HepG2 (cell line): Measurements from ENCODE around the gene FGF19. TPM values are rescaled to one million over a fixed set of nuclear protein-coding genes. Genes with fewer than 3 reads are reported as not detected.

Experiments
- GLI4 ChIP-seq: sonication (generic); formaldehyde crosslinking; IDR thresholded peaks from 2 replicates; pipeline ENCODE4 v1.5.1; 2020; ENCODE audit warnings: missing genetic modification reagents, mild to moderate bottlenecking, moderate library complexity, borderline replicate concordance
- KDM5B ChIP-seq: sonication (generic); formaldehyde crosslinking; IDR thresholded peaks from 2 replicates; pipeline ENCODE4 v1.4.0; 2020; ENCODE audit warnings: missing genetic modification reagents, mild to moderate bottlenecking, borderline replicate concordance
- MTF1 ChIP-seq: sonication (generic); formaldehyde crosslinking; IDR thresholded peaks from 2 replicates; pipeline ENCODE4 v1.5.0; 2020; ENCODE audit warnings: missing genetic modification reagents
- NFE2L2 ChIP-seq: fragments of 150-350 bp; IDR thresholded peaks from 2 replicates; pipeline ENCODE4 v1.6.1; 2014; ENCODE audit warnings: low read length
- POLR2AphosphoS5 ChIP-seq: IDR thresholded peaks from 2 replicates; pipeline ENCODE4 v1.6.1; 2012; ENCODE audit warnings: low read depth, low read length
- SIX4 ChIP-seq: sonication (generic); formaldehyde crosslinking; IDR thresholded peaks from 2 replicates; pipeline ENCODE4 v1.4.0; 2020; ENCODE audit warnings: missing genetic modification reagents
- TEAD2 ChIP-seq: sonication (generic); formaldehyde crosslinking; IDR thresholded peaks from 2 replicates; pipeline ENCODE4 v1.9.0; 2021; ENCODE audit warnings: missing genetic modification reagents
- ZC3H13 ChIP-seq: sonication (generic); formaldehyde crosslinking; IDR thresholded peaks from 2 replicates; pipeline ENCODE4 v1.8.1; 2023; ENCODE audit warnings: mild to moderate bottlenecking, missing genetic modification reagents, moderate library complexity
- ZFP62 ChIP-seq: sonication (generic); formaldehyde crosslinking; IDR thresholded peaks from 2 replicates; pipeline ENCODE4 v1.4.0; 2020; ENCODE audit warnings: missing genetic modification reagents
- ZNF225 ChIP-seq: sonication (generic); formaldehyde crosslinking; IDR thresholded peaks from 2 replicates; pipeline ENCODE4 v1.4.0; 2020; ENCODE audit warnings: mild to moderate bottlenecking, missing genetic modification reagents
- ZNF276 ChIP-seq: sonication (generic); formaldehyde crosslinking; IDR thresholded peaks from 2 replicates; pipeline ENCODE4 v1.4.0; 2020; ENCODE audit warnings: mild to moderate bottlenecking, low read depth, missing genetic modification reagents
- ZNF280B ChIP-seq: sonication (generic); formaldehyde crosslinking; IDR thresholded peaks from 2 replicates; pipeline ENCODE4 v1.5.0; 2020; ENCODE audit warnings: missing genetic modification reagents, mild to moderate bottlenecking, borderline replicate concordance
- ZNF382 ChIP-seq: sonication (generic); formaldehyde crosslinking; IDR thresholded peaks from 2 replicates; pipeline ENCODE4 v1.5.0; 2020; ENCODE audit warnings: missing genetic modification reagents, mild to moderate bottlenecking, borderline replicate concordance
- ZNF547 ChIP-seq: sonication (generic); formaldehyde crosslinking; IDR thresholded peaks from 2 replicates; pipeline ENCODE4 v1.5.1; 2020; ENCODE audit warnings: mild to moderate bottlenecking, missing genetic modification reagents
- ZSCAN29 ChIP-seq: sonication (generic); formaldehyde crosslinking; conservative IDR thresholded peaks from 2 replicates; pipeline ENCODE4 v1.4.0; 2020; ENCODE audit warnings: mild to moderate bottlenecking, missing genetic modification reagents
- ZSCAN9 ChIP-seq: IDR thresholded peaks from 2 replicates; pipeline ENCODE4 v1.6.1; 2016; ENCODE audit warnings: borderline replicate concordance
- polyA plus RNA-seq, 8 experiments: library from polyadenylated mRNA; depleted of rRNA in 3 of 8; stranded (reverse) in 7 of 8; unstranded in 1 of 8; fragments of >200 nt; fragmentation: Illumina TruSeq in 4 of 8; extraction: Trizol in 4 of 8; gene quantifications; 2 replicates each; pipeline versions ENCODE4 v1.2.1 to v1.2.3, GENCODE V29; 2011 to 2016; ENCODE audit warnings: low read depth in 4 of 8, missing spikeins in 1 of 8, mixed read lengths in 1 of 8; ENCODE audit not compliant: insufficient read depth in 1 of 8
- total RNA-seq, 5 experiments: library from RNA; depleted of rRNA; stranded (reverse); fragments of >200 nt; fragmentation: Illumina TruSeq; extraction: Trizol; gene quantifications; 2 replicates each; pipeline ENCODE4 v1.2.3, GENCODE V29; 2016; ENCODE audit warnings: low read depth in 1 of 5
- TF ChIP-seq, protein P1 (sequence below): sonication (generic); formaldehyde crosslinking; IDR thresholded peaks from 2 replicates; pipeline ENCODE4 v1.4.0; 2020; ENCODE audit warnings: missing genetic modification reagents
- TF ChIP-seq, protein P2 (sequence below): sonication (generic); formaldehyde crosslinking; IDR thresholded peaks from 2 replicates; pipeline ENCODE4 v1.5.0; 2020; ENCODE audit warnings: mild to moderate bottlenecking, missing genetic modification reagents
- TF ChIP-seq, protein P3 (sequence below): sonication (generic); formaldehyde crosslinking; IDR thresholded peaks from 2 replicates; pipeline ENCODE4 v1.4.0; 2020; ENCODE audit warnings: missing genetic modification reagents

The FGF19 gene
- total and polyA plus RNA-seq, 2 of the 13 experiments (the other 11 are each of a cell fraction or from before 2014, with no cell fraction given): 0.07 TPM; not detected in 1

- TF ChIP-seq, protein P1, sequence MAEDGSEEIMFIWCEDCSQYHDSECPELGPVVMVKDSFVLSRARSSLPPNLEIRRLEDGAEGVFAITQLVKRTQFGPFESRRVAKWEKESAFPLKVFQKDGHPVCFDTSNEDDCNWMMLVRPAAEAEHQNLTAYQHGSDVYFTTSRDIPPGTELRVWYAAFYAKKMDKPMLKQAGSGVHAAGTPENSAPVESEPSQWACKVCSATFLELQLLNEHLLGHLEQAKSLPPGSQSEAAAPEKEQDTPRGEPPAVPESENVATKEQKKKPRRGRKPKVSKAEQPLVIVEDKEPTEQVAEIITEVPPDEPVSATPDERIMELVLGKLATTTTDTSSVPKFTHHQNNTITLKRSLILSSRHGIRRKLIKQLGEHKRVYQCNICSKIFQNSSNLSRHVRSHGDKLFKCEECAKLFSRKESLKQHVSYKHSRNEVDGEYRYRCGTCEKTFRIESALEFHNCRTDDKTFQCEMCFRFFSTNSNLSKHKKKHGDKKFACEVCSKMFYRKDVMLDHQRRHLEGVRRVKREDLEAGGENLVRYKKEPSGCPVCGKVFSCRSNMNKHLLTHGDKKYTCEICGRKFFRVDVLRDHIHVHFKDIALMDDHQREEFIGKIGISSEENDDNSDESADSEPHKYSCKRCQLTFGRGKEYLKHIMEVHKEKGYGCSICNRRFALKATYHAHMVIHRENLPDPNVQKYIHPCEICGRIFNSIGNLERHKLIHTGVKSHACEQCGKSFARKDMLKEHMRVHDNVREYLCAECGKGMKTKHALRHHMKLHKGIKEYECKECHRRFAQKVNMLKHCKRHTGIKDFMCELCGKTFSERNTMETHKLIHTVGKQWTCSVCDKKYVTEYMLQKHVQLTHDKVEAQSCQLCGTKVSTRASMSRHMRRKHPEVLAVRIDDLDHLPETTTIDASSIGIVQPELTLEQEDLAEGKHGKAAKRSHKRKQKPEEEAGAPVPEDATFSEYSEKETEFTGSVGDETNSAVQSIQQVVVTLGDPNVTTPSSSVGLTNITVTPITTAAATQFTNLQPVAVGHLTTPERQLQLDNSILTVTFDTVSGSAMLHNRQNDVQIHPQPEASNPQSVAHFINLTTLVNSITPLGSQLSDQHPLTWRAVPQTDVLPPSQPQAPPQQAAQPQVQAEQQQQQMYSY (CRISPR knock-in tag): peak; percentile 43; the same call in 1 of the 2 replicates
- TF ChIP-seq ZNF280B (CRISPR knock-in tag) (no peak; the same call in 1 of the 2 replicates), ZSCAN9 (CRISPR knock-in tag) (peak; percentile 90), KDM5B (peak; percentile 78), ZNF382 (CRISPR knock-in tag) (no peak), ZNF225 (no peak), MTF1 (CRISPR knock-in tag) (no peak), ZSCAN29 (peak; percentile 77; the same call in 1 of the 2 replicates), ZNF547 (CRISPR knock-in tag) (no peak), NFE2L2 (no peak), ZC3H13 (CRISPR knock-in tag) (peak; percentile 90), POLR2AphosphoS5 (peak; percentile 28; the same call in 1 of the 2 replicates), ZFP62 (no peak), TEAD2 (CRISPR knock-in tag) (no peak), SIX4 (peak; percentile 68; the same call in 1 of the 2 replicates), ZNF276 (CRISPR knock-in tag) (peak; percentile 96; the same call in 1 of the 2 replicates), GLI4 (CRISPR knock-in tag) (no peak)
- TF ChIP-seq, protein P2, sequence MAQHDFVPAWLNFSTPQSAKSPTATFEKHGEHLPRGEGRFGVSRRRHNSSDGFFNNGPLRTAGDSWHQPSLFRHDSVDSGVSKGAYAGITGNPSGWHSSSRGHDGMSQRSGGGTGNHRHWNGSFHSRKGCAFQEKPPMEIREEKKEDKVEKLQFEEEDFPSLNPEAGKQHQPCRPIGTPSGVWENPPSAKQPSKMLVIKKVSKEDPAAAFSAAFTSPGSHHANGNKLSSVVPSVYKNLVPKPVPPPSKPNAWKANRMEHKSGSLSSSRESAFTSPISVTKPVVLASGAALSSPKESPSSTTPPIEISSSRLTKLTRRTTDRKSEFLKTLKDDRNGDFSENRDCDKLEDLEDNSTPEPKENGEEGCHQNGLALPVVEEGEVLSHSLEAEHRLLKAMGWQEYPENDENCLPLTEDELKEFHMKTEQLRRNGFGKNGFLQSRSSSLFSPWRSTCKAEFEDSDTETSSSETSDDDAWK: no peak
- TF ChIP-seq, protein P3, sequence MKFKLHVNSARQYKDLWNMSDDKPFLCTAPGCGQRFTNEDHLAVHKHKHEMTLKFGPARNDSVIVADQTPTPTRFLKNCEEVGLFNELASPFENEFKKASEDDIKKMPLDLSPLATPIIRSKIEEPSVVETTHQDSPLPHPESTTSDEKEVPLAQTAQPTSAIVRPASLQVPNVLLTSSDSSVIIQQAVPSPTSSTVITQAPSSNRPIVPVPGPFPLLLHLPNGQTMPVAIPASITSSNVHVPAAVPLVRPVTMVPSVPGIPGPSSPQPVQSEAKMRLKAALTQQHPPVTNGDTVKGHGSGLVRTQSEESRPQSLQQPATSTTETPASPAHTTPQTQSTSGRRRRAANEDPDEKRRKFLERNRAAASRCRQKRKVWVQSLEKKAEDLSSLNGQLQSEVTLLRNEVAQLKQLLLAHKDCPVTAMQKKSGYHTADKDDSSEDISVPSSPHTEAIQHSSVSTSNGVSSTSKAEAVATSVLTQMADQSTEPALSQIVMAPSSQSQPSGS: peak; percentile 90; the same call in 1 of the 2 replicates
These were observed 45.8 kb downstream of the FGF19 start (continued) for GRCh38 chr11:69657911-69658625.
